ENCODE data around the gene EXO5.
"Not testable (repeated sequence)": the region's sequence is repeated elsewhere in the genome, so short reads cannot be mapped to it uniquely, and the experiment has no call there.

Gene EXO5

GRCh38 chr1:40508375-40509341, at the start of gene EXO5:
TSS of gene EXO5 (plus strand) at chr1:40508767. CDS start at chr1:40514545, 5,778 bp downstream.
- DNase-seq (ENCODE audit: low read depth) = peak; percentile 76

GRCh38 chr1:40462956-40463590, 45.5 kb upstream of the EXO5 start:
- DNase-seq (ENCODE audit: low read depth) = peak; percentile 31

- no peak for DNase-seq (ENCODE audit: low read depth)
Observed at GRCh38 chr1:40469327-40469726, 39.2 kb upstream of the EXO5 start.

- DNase-seq (ENCODE audit: low read depth) = no peak
Observed at GRCh38 chr1:40475268-40475667, 33.3 kb upstream of the EXO5 start.

- peak; percentile 81 for DNase-seq (ENCODE audit: low read depth)
Observed at GRCh38 chr1:40476924-40477677, 31.5 kb upstream of the EXO5 start, which contains the start of gene ZFP69. TSS of gene ZFP69 (plus strand) at chr1:40477290. CDS start at chr1:40479362, 2,072 bp downstream.

GRCh38 chr1:40477678-40478053, 30.9 kb upstream of the EXO5 start:
- peak; percentile 40 for DNase-seq (ENCODE audit: low read depth)

GRCh38 chr1:40478276-40478675, 30.3 kb upstream of the EXO5 start:
- DNase-seq (ENCODE audit: low read depth) = no peak

- DNase-seq (ENCODE audit: low read depth) = no peak
Observed at GRCh38 chr1:40479156-40479555, 29.4 kb upstream of the EXO5 start.

GRCh38 chr1:40495315-40495903, 13.2 kb upstream of the EXO5 start:
- DNase-seq (ENCODE audit: low read depth) = peak; percentile 11

GRCh38 chr1:40502651-40503050, 5.9 kb upstream of the EXO5 start:
- DNase-seq (ENCODE audit: low read depth) = not testable (repeated sequence)

GRCh38 chr1:40507973-40508372, 594 bp upstream of the EXO5 start:
- no peak for DNase-seq (ENCODE audit: low read depth)

- no peak for DNase-seq (ENCODE audit: low read depth)
Observed at GRCh38 chr1:40519517-40519916, 10.9 kb downstream of the EXO5 start.

- peak; percentile 32 for DNase-seq (ENCODE audit: low read depth)
Observed at GRCh38 chr1:40530735-40531380, 22.3 kb downstream of the EXO5 start.

- DNase-seq (ENCODE audit: low read depth) = peak; percentile 97
Observed at GRCh38 chr1:40531381-40532061, 23.0 kb downstream of the EXO5 start, which contains the start of gene ZNF684. TSS of gene ZNF684 (plus strand) at chr1:40531637. CDS start at chr1:40533167, 1,530 bp downstream.

GRCh38 chr1:40532062-40532389, 23.5 kb downstream of the EXO5 start:
- no peak for DNase-seq (ENCODE audit: low read depth)

GRCh38 chr1:40532844-40533424, 24.4 kb downstream of the EXO5 start:
- DNase-seq (ENCODE audit: low read depth) = peak; percentile 67

GRCh38 chr1:40534589-40534988, 26.0 kb downstream of the EXO5 start:
- no peak for DNase-seq (ENCODE audit: low read depth)

GRCh38 chr1:40535732-40536131, 27.2 kb downstream of the EXO5 start:
- no peak for DNase-seq (ENCODE audit: low read depth)

- DNase-seq (ENCODE audit: low read depth) = no peak
Observed at GRCh38 chr1:40539338-40539737, 30.8 kb downstream of the EXO5 start.

- no peak for DNase-seq (ENCODE audit: low read depth)
Observed at GRCh38 chr1:40546957-40547356, 38.4 kb downstream of the EXO5 start.

Measured in ELR (cell line).